GM23338 (cell line): Measurements from ENCODE around the gene SIRT2. TPM values are rescaled to one million over a fixed set of nuclear protein-coding genes. Genes with fewer than 3 reads are reported as not detected.
A peak's percentile ranks its signal among the peaks of the same experiment; 100 is the strongest.

Experiments used
- ATAC-seq: fragments of 200-7000 bp; cut with Tn5 transposase; 3 replicates; pipeline ENCODE4 v1.9.1; 2020
- DNase-seq: peaks from one replicate; pipeline ENCODE4 v3.0.0-alpha.2; 2015; ENCODE audit warnings: low spot score
- H2AFZ ChIP-seq: fragments of 200-600 bp; sonication (generic); 2 replicates; pipeline ENCODE4 v1.8.0; 2016; ENCODE audit warnings: antibody characterized with exemption, mild to moderate bottlenecking, moderate library complexity
- H3F3A ChIP-seq: fragments of 200-600 bp; sonication (generic); replicated peaks from 2 replicates; pipeline ENCODE4 v1.8.0; 2017; ENCODE audit warnings: antibody characterized with exemption, mixed run types, low read depth
- H3K27ac ChIP-seq: fragments of 200-600 bp; sonication (generic); 2 replicates; pipeline ENCODE4 v1.6.1; 2016; ENCODE audit warnings: low read depth
- H3K27me3 ChIP-seq: fragments of 200-600 bp; sonication (generic); 2 replicates; pipeline ENCODE4 v1.8.0; 2016; ENCODE audit warnings: mild to moderate bottlenecking, mixed run types, moderate library complexity; ENCODE audit not compliant: insufficient read depth
- H3K36me3 ChIP-seq: fragments of 200-600 bp; sonication (generic); 2 replicates; pipeline ENCODE4 v1.8.0; 2016; ENCODE audit warnings: mild to moderate bottlenecking; ENCODE audit not compliant: insufficient read depth
- H3K4me1 ChIP-seq: fragments of 200-600 bp; sonication (generic); 2 replicates; pipeline ENCODE4 v1.8.0; 2016; ENCODE audit warnings: mild to moderate bottlenecking, moderate library complexity; ENCODE audit not compliant: insufficient read depth
- H3K4me2 ChIP-seq: fragments of 200-600 bp; sonication (generic); 2 replicates; pipeline ENCODE4 v1.7.1; 2017; ENCODE audit warnings: mixed run types
- H3K4me3 ChIP-seq: fragments of 200-600 bp; sonication (generic); 2 replicates; pipeline ENCODE4 v1.6.1; 2016; ENCODE audit warnings: mixed run types
- H3K79me2 ChIP-seq: fragments of 200-600 bp; sonication (generic); replicated peaks from 2 replicates; pipeline ENCODE4 v1.8.0; 2017; ENCODE audit warnings: mild to moderate bottlenecking; ENCODE audit not compliant: insufficient read depth
- H3K9me2 ChIP-seq: fragments of 200-600 bp; sonication (generic); 2 replicates; pipeline ENCODE4 v1.8.0; 2017; ENCODE audit not compliant: insufficient read depth
- H4K20me1 ChIP-seq: fragments of 200-600 bp; sonication (generic); replicated peaks from 2 replicates; pipeline ENCODE4 v1.8.0; 2017; ENCODE audit warnings: mild to moderate bottlenecking; ENCODE audit not compliant: insufficient read depth
- H3K27ac Mint-ChIP-seq: 2 replicates; pipeline ENCODE4 v1.8.0; 2020; ENCODE audit warnings: inconsistent platforms, mild to moderate bottlenecking, moderate library complexity, mixed read lengths
- H3K27me3 Mint-ChIP-seq: 3 replicates; pipeline ENCODE4 v1.8.0; 2022; ENCODE audit warnings: low read depth, mild to moderate bottlenecking, moderate library complexity, mixed read lengths, inconsistent platforms; ENCODE audit not compliant: insufficient read depth, poor library complexity
- H3K36me3 Mint-ChIP-seq: 3 replicates; pipeline ENCODE4 v1.8.0; 2021; ENCODE audit warnings: low read depth, mild to moderate bottlenecking, inconsistent platforms, moderate library complexity, mixed read lengths
- H3K4me1 Mint-ChIP-seq: 3 replicates; pipeline ENCODE4 v1.8.0; 2020; ENCODE audit warnings: mild to moderate bottlenecking, inconsistent platforms, mixed read lengths
- H3K4me3 Mint-ChIP-seq: 3 replicates; pipeline ENCODE4 v1.8.0; 2021; ENCODE audit warnings: moderate library complexity, mild to moderate bottlenecking, inconsistent platforms, mixed read lengths
- H3K9me3 Mint-ChIP-seq: 3 replicates; pipeline ENCODE4 v1.8.0; 2020; ENCODE audit warnings: moderate library complexity, mild to moderate bottlenecking, inconsistent platforms, mixed read lengths
- CREB1 ChIP-seq: fragments of 250-450 bp; sonication (Bioruptor Pico); IDR thresholded peaks from 2 replicates; pipeline ENCODE4 v1.5.0; 2020; ENCODE audit warnings: low read depth, mild to moderate bottlenecking, moderate library complexity
- EZH2 ChIP-seq: fragments of 200-600 bp; sonication (generic); IDR thresholded peaks from one replicate; pipeline ENCODE4 v1.8.0; 2017; ENCODE audit warnings: antibody characterized with exemption, mild to moderate bottlenecking, low read depth; ENCODE audit not compliant: unreplicated experiment
- EZH2phosphoT487 ChIP-seq: fragments of 200-600 bp; sonication (generic); IDR thresholded peaks from one replicate; pipeline ENCODE4 v1.8.1; 2018; ENCODE audit warnings: antibody characterized with exemption; ENCODE audit not compliant: unreplicated experiment
- POLR2AphosphoS5 ChIP-seq: IDR thresholded peaks from 2 replicates; pipeline ENCODE4 v1.6.1; 2016; ENCODE audit warnings: antibody characterized with exemption, low read depth
- STAT1 ChIP-seq: IDR thresholded peaks from one replicate; pipeline ENCODE4 v1.6.1; 2016; ENCODE audit warnings: antibody characterized with exemption; ENCODE audit not compliant: unreplicated experiment
- ZNF114 ChIP-seq: fragments of 250-450 bp; sonication (Bioruptor Pico); IDR thresholded peaks from 2 replicates; pipeline ENCODE4 v1.5.0; 2020; ENCODE audit warnings: mild to moderate bottlenecking, moderate library complexity
- polyA plus RNA-seq: library from polyadenylated mRNA; unstranded; fragments of >200 nt; fragmentation: Nextera tagmentation; extraction: Ambion mirVana; gene quantifications from 2 replicates; pipeline ENCODE4 v1.2.1, GENCODE V29; 2016
- total RNA-seq: library from RNA; depleted of rRNA; stranded (reverse); fragments of >200 nt; shearing (Covaris generic); gene quantifications from 2 replicates; pipeline ENCODE4 v1.2.3, GENCODE V29; 2014
- TF ChIP-seq, protein P1 (sequence below): IDR thresholded peaks from one replicate; pipeline ENCODE4 v1.6.1; 2018; ENCODE audit warnings: antibody characterized with exemption; ENCODE audit not compliant: unreplicated experiment
- TF ChIP-seq, protein P2 (sequence below): fragments of 250-450 bp; sonication (Bioruptor Pico); IDR thresholded peaks from 2 replicates; pipeline ENCODE4 v1.5.0; 2020; ENCODE audit warnings: mild to moderate bottlenecking, moderate library complexity

The SIRT2 gene
- total and polyA plus RNA-seq, 2 experiments from 2014 or later, result 2.7 to 8.4 TPM

- H3K4me1 Mint-ChIP-seq, result peaks cover 3% of the 10 kb centered on the region; the same call in 2 of the 3 replicates
- H3K27ac Mint-ChIP-seq, result no peak overlapping the region
- Histone ChIP-seq H4K20me1 (no peaks in the 10 kb centered on the region), H3K27me3 (peaks cover 2% of the 10 kb centered on the region), H2AFZ (no peak overlapping the region), H3K4me3 (no peak overlapping the region), H3K27ac (no peak overlapping the region), H3K4me2 (no peak overlapping the region), H3K79me2 (no peaks in the 10 kb centered on the region), H3F3A (no peaks in the 10 kb centered on the region), H3K4me1 (peaks cover 1% of the 10 kb centered on the region; the same call in 1 of the 2 replicates), H3K9me2 (no peaks in the 10 kb centered on the region), H3K36me3 (no peaks in the 10 kb centered on the region)
- no peak overlapping the region for H3K4me3 Mint-ChIP-seq
- DNase-seq (no peak), ATAC-seq (no peak)
- H3K36me3 Mint-ChIP-seq, result 0 out of 3 replicates have a peak, but pooled peaks cover 3% of the 10 kb centered on the region
- TF ChIP-seq ZNF114 (CRISPR knock-in tag) (no peak), STAT1 (no peak), EZH2phosphoT487 (no peak), POLR2AphosphoS5 (no peak), CREB1 (CRISPR knock-in tag) (no peak)
- TF ChIP-seq, protein P1, sequence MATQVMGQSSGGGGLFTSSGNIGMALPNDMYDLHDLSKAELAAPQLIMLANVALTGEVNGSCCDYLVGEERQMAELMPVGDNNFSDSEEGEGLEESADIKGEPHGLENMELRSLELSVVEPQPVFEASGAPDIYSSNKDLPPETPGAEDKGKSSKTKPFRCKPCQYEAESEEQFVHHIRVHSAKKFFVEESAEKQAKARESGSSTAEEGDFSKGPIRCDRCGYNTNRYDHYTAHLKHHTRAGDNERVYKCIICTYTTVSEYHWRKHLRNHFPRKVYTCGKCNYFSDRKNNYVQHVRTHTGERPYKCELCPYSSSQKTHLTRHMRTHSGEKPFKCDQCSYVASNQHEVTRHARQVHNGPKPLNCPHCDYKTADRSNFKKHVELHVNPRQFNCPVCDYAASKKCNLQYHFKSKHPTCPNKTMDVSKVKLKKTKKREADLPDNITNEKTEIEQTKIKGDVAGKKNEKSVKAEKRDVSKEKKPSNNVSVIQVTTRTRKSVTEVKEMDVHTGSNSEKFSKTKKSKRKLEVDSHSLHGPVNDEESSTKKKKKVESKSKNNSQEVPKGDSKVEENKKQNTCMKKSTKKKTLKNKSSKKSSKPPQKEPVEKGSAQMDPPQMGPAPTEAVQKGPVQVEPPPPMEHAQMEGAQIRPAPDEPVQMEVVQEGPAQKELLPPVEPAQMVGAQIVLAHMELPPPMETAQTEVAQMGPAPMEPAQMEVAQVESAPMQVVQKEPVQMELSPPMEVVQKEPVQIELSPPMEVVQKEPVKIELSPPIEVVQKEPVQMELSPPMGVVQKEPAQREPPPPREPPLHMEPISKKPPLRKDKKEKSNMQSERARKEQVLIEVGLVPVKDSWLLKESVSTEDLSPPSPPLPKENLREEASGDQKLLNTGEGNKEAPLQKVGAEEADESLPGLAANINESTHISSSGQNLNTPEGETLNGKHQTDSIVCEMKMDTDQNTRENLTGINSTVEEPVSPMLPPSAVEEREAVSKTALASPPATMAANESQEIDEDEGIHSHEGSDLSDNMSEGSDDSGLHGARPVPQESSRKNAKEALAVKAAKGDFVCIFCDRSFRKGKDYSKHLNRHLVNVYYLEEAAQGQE, result no peak
- peaks cover 3% of the 10 kb centered on the region for H3K27me3 Mint-ChIP-seq
- H3K9me3 Mint-ChIP-seq, result no peaks in the 10 kb centered on the region; the same call in 2 of the 3 replicates
Measured at GRCh38 chr19:38893341-38893771, 6.1 kb downstream of the SIRT2 start.

DNA sequence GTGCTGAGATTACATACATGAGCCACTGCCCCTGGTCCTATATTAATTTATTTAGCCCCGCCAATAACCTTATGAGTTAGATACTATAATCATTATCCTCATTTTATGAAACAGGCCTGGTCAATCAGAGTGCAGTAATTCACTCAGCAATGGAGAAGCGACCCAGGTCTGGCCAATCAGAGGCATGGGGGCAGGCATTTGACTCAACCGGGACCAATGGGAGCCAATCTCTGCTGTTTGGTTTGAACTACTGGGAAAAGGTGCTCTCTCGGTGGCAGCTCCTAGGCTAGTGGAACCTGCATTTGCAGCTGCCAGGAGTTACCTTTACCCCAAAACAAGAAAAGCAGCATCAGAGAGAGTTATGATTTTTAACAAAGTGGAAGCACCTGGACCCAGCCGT, 6.6 kb downstream of the SIRT2 start:
- Mint-ChIP-seq H3K36me3 (0 out of 3 replicates have a peak, but pooled peaks cover 3% of the 10 kb centered on the region), H3K27me3 (peaks cover 3% of the 10 kb centered on the region), H3K27ac (no peak overlapping the region), H3K4me1 (peaks cover 3% of the 10 kb centered on the region; the same call in 2 of the 3 replicates), H3K9me3 (no peaks in the 10 kb centered on the region; the same call in 2 of the 3 replicates), H3K4me3 (no peak overlapping the region; the same call in 2 of the 3 replicates)
- TF ChIP-seq ZNF114 (CRISPR knock-in tag) (no peak), EZH2 (no peak), CREB1 (CRISPR knock-in tag) (no peak)
- TF ChIP-seq, protein P2, sequence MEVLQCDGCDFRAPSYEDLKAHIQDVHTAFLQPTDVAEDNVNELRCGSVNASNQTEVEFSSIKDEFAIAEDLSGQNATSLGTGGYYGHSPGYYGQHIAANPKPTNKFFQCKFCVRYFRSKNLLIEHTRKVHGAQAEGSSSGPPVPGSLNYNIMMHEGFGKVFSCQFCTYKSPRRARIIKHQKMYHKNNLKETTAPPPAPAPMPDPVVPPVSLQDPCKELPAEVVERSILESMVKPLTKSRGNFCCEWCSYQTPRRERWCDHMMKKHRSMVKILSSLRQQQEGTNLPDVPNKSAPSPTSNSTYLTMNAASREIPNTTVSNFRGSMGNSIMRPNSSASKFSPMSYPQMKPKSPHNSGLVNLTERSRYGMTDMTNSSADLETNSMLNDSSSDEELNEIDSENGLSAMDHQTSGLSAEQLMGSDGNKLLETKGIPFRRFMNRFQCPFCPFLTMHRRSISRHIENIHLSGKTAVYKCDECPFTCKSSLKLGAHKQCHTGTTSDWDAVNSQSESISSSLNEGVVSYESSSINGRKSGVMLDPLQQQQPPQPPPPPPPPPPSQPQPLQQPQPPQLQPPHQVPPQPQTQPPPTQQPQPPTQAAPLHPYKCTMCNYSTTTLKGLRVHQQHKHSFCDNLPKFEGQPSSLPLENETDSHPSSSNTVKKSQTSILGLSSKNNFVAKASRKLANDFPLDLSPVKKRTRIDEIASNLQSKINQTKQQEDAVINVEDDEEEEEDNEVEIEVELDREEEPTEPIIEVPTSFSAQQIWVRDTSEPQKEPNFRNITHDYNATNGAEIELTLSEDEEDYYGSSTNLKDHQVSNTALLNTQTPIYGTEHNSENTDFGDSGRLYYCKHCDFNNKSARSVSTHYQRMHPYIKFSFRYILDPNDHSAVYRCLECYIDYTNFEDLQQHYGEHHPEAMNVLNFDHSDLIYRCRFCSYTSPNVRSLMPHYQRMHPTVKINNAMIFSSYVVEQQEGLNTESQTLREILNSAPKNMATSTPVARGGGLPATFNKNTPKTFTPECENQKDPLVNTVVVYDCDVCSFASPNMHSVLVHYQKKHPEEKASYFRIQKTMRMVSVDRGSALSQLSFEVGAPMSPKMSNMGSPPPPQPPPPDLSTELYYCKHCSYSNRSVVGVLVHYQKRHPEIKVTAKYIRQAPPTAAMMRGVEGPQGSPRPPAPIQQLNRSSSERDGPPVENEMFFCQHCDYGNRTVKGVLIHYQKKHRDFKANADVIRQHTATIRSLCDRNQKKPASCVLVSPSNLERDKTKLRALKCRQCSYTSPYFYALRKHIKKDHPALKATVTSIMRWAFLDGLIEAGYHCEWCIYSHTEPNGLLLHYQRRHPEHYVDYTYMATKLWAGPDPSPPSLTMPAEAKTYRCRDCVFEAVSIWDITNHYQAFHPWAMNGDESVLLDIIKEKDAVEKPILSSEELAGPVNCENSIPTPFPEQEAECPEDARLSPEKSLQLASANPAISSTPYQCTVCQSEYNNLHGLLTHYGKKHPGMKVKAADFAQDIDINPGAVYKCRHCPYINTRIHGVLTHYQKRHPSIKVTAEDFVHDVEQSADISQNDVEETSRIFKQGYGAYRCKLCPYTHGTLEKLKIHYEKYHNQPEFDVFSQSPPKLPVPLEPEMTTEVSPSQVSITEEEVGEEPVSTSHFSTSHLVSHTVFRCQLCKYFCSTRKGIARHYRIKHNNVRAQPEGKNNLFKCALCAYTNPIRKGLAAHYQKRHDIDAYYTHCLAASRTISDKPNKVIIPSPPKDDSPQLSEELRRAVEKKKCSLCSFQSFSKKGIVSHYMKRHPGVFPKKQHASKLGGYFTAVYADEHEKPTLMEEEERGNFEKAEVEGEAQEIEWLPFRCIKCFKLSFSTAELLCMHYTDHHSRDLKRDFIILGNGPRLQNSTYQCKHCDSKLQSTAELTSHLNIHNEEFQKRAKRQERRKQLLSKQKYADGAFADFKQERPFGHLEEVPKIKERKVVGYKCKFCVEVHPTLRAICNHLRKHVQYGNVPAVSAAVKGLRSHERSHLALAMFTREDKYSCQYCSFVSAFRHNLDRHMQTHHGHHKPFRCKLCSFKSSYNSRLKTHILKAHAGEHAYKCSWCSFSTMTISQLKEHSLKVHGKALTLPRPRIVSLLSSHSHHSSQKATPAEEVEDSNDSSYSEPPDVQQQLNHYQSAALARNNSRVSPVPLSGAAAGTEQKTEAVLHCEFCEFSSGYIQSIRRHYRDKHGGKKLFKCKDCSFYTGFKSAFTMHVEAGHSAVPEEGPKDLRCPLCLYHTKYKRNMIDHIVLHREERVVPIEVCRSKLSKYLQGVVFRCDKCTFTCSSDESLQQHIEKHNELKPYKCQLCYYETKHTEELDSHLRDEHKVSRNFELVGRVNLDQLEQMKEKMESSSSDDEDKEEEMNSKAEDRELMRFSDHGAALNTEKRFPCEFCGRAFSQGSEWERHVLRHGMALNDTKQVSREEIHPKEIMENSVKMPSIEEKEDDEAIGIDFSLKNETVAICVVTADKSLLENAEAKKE (CRISPR knock-in tag), result no peak
- no peaks in the 10 kb centered on the region for H3K27me3 ChIP-seq
- no peaks in the 10 kb centered on the region for H3K79me2 ChIP-seq
- no peaks in the 10 kb centered on the region for H3K9me2 ChIP-seq
- DNase-seq (peak; percentile 42), ATAC-seq (peak; percentile 73)
- no peaks in the 10 kb centered on the region for H4K20me1 ChIP-seq
- H3K4me2 ChIP-seq, result no peak overlapping the region
- H3F3A ChIP-seq, result no peaks in the 10 kb centered on the region
- H3K27ac ChIP-seq, result no peak overlapping the region
- H2AFZ ChIP-seq, result no peak overlapping the region
- H3K4me3 ChIP-seq, result no peak overlapping the region
- no peaks in the 10 kb centered on the region for H3K4me1 ChIP-seq
- H3K36me3 ChIP-seq, result no peaks in the 10 kb centered on the region
